HepG2 (cell line): ENCODE results near the gene ASXL3. TPM values are rescaled to one million over a fixed set of nuclear protein-coding genes. Genes with fewer than 3 reads are reported as not detected.

ENCODE experiments used
- ATAC-seq: fragments of 200-7000 bp; cut with Tn5 transposase; 3 replicates; pipeline ENCODE4 v1.9.1; 2020; ENCODE audit warnings: mild to moderate bottlenecking, moderate library complexity
- BruUV-seq: library from RNA; stranded (reverse); fragments of 400-500 nt; replicated peaks from 2 replicates; lab custom pipeline; 2021; lab: Mats Ljungman, UMichigan
- CTCF ChIA-PET: fragments of 300-600 bp; formaldehyde crosslinking; extraction: SDS; loops from one replicate; lab custom pipeline; 2021; ENCODE audit warnings: low total read pairs, inconsistent platforms, low intra/inter-chr PET ratio; lab: Yijun Ruan, JAX
- POLR2A ChIA-PET: fragments of 350-600 bp; sonication (Branson Sonifier 250); formaldehyde crosslinking; loops from one replicate; lab custom pipeline; 2020; ENCODE audit warnings: antibody characterized with exemption, inconsistent platforms; lab: Yijun Ruan, JAX
- DNase-seq: peaks from one replicate; pipeline ENCODE4 v3.0.0-alpha.2; 2015; ENCODE audit warnings: low spot score
- FAIRE-seq: peaks from 3 replicates; lab custom pipeline; 2011; peaks lifted over from hg19 to GRCh38; lab: Jason Lieb, UNC
- H2AFZ ChIP-seq: one replicate; pipeline ENCODE4 v1.6.1; 2011; ENCODE audit warnings: low read length, inconsistent platforms
- H3K27ac ChIP-seq: fragments of 300-600 bp; 3 replicates; pipeline ENCODE4 v1.8.0; 2011; ENCODE audit warnings: mixed run types, mild to moderate bottlenecking, mixed read lengths, low read length, inconsistent platforms; ENCODE audit not compliant: insufficient read depth; ENCODE audit errors: extremely low read length
- H3K27me3 ChIP-seq, 2 experiments: fragments of 200-600 bp in 1 of 2; 2 replicates in 1 of 2; 3 replicates in 1 of 2; pipeline versions ENCODE4 v1.6.0 to v1.8.0; 2011; ENCODE audit warnings: low read length in 2 of 2, mild to moderate bottlenecking in 2 of 2, moderate library complexity in 2 of 2, inconsistent platforms in 1 of 2; ENCODE audit not compliant: insufficient read depth in 2 of 2, control insufficient read depth in 1 of 2
- H3K36me3 ChIP-seq, 2 experiments: fragments of 200-600 bp in 1 of 2; replicated peaks in 1 of 2; 2 replicates in 1 of 2; 3 replicates in 1 of 2; pipeline versions ENCODE4 v1.5.1 to v1.8.0; 2011; ENCODE audit warnings: low read length in 2 of 2, inconsistent platforms in 1 of 2; ENCODE audit not compliant: insufficient read depth in 2 of 2, control insufficient read depth in 1 of 2
- H3K4me1 ChIP-seq: 2 replicates; pipeline ENCODE4 v1.5.1; 2012; ENCODE audit warnings: low read length, inconsistent platforms; ENCODE audit not compliant: insufficient read depth
- H3K4me2 ChIP-seq: 2 replicates; pipeline ENCODE4 v1.6.0; 2011; ENCODE audit warnings: low read depth, low read length, inconsistent platforms
- H3K4me3 ChIP-seq, 3 experiments: fragments of 200-600 bp in 1 of 3; sonication (generic), shearing (Covaris generic) in 1 of 3; replicated peaks in 1 of 3; 2 replicates each; pipeline ENCODE4 v1.5.1; 2011 to 2016; ENCODE audit warnings: low read length in 3 of 3, inconsistent platforms in 2 of 3, low read depth in 2 of 3, mild to moderate bottlenecking in 2 of 3, control low read depth in 1 of 3, mixed read lengths in 1 of 3; ENCODE audit not compliant: insufficient read depth in 1 of 3
- H3K79me2 ChIP-seq: one replicate; pipeline ENCODE4 v1.6.1; 2011; ENCODE audit warnings: low read length, inconsistent platforms; ENCODE audit not compliant: insufficient read depth
- H3K9ac ChIP-seq: 2 replicates; pipeline ENCODE4 v1.6.0; 2011; ENCODE audit warnings: mild to moderate bottlenecking, low read depth, low read length, inconsistent platforms; ENCODE audit not compliant: insufficient read depth
- H3K9me3 ChIP-seq: 2 replicates; pipeline ENCODE4 v1.5.1; 2012; ENCODE audit warnings: mild to moderate bottlenecking, low read length
- H4K20me1 ChIP-seq: 2 replicates; pipeline ENCODE4 v1.6.0; 2011; ENCODE audit warnings: inconsistent platforms, mild to moderate bottlenecking, low read length, moderate library complexity; ENCODE audit not compliant: insufficient read depth
- KDM4B ChIP-seq: sonication (generic); formaldehyde crosslinking; IDR thresholded peaks from 2 replicates; pipeline ENCODE4 v1.4.0; 2020; ENCODE audit warnings: missing genetic modification reagents
- SMARCE1 ChIP-seq: fragments of 450-650 bp; IDR thresholded peaks from 2 replicates; pipeline ENCODE4 v1.6.1; 2017; ENCODE audit warnings: borderline replicate concordance
- SRSF1 ChIP-seq: fragments of 200-400 bp; formaldehyde crosslinking; optimal IDR thresholded peaks from 2 replicates; pipeline ENCODE3; 2017; ENCODE audit warnings: mild to moderate bottlenecking, low read depth, low read length, moderate library complexity
- ZMYM2 ChIP-seq: sonication (generic); formaldehyde crosslinking; IDR thresholded peaks from 2 replicates; pipeline ENCODE4 v1.8.0; 2022; ENCODE audit warnings: mild to moderate bottlenecking, missing genetic modification reagents
- ZNF12 ChIP-seq: sonication (generic); formaldehyde crosslinking; IDR thresholded peaks from 2 replicates; pipeline ENCODE4 v1.5.0; 2020; ENCODE audit warnings: missing genetic modification reagents
- ZNF446 ChIP-seq: sonication (generic); formaldehyde crosslinking; IDR thresholded peaks from 2 replicates; pipeline ENCODE4 v1.5.0; 2020; ENCODE audit warnings: mild to moderate bottlenecking, missing genetic modification reagents
- ZNF549 ChIP-seq: sonication (generic); formaldehyde crosslinking; IDR thresholded peaks from 2 replicates; pipeline ENCODE4 v1.5.0; 2020; ENCODE audit warnings: missing genetic modification reagents
- WGBS: methylation state at CpG from one replicate; pipeline ENCODE4 v1.1.6; 2017; ENCODE audit warnings: low lambda C conversion rate; 5-methylcytosine and 5-hydroxymethylcytosine counted together
- in situ Hi-C: cut with HindIII; loops from 2 replicates; pipeline ENCODE4 v1.10.0; 2017; ENCODE audit warnings: low pct_unique_long_range_greater_than_20kb; ENCODE audit not compliant: extremely low pct_ligation_motif_present
- intact Hi-C: fragments of 100-400 bp; cut with micrococcal nuclease; formaldehyde crosslinking; loops from one replicate; pipeline ENCODE4 v1.10.0; 2022; ENCODE audit not compliant: unreplicated experiment
- polyA plus RNA-seq, 8 experiments: library from polyadenylated mRNA; depleted of rRNA in 3 of 8; stranded (reverse) in 7 of 8; unstranded in 1 of 8; fragments of >200 nt; fragmentation: Illumina TruSeq in 4 of 8; extraction: Trizol in 4 of 8; gene quantifications; 2 replicates each; pipeline versions ENCODE4 v1.2.1 to v1.2.3, GENCODE V29; 2011 to 2016; ENCODE audit warnings: low read depth in 4 of 8, missing spikeins in 1 of 8, mixed read lengths in 1 of 8; ENCODE audit not compliant: insufficient read depth in 1 of 8
- total RNA-seq, 5 experiments: library from RNA; depleted of rRNA; stranded (reverse); fragments of >200 nt; fragmentation: Illumina TruSeq; extraction: Trizol; gene quantifications; 2 replicates each; pipeline ENCODE4 v1.2.3, GENCODE V29; 2016; ENCODE audit warnings: low read depth in 1 of 5
- TF ChIP-seq, protein P1 (sequence below): sonication (generic); formaldehyde crosslinking; IDR thresholded peaks from 2 replicates; pipeline ENCODE4 v1.4.0; 2020; ENCODE audit warnings: missing genetic modification reagents
- TF ChIP-seq, protein P2 (sequence below): sonication (generic); formaldehyde crosslinking; IDR thresholded peaks from 2 replicates; pipeline ENCODE4 v1.8.0; 2022; ENCODE audit warnings: mild to moderate bottlenecking, missing genetic modification reagents
- TF ChIP-seq, protein P3 (sequence below), 2 experiments: fragments of 450-650 bp in 1 of 2; sonication (generic) in 1 of 2; formaldehyde crosslinking; IDR thresholded peaks; 2 replicates each; pipeline versions ENCODE4 v1.5.0 to v1.8.0; 2020 to 2022; ENCODE audit warnings: mild to moderate bottlenecking in 1 of 2, missing genetic modification reagents in 1 of 2
- TF ChIP-seq, protein P4 (sequence below): sonication (generic); formaldehyde crosslinking; IDR thresholded peaks from one replicate; pipeline ENCODE4 v1.5.1; 2020; ENCODE audit warnings: mild to moderate bottlenecking, missing genetic modification reagents; ENCODE audit errors: not compliant biosample characterization
- TF ChIP-seq, protein P5 (sequence below): sonication (generic); formaldehyde crosslinking; IDR thresholded peaks from 2 replicates; pipeline ENCODE4 v1.4.0; 2020; ENCODE audit warnings: missing genetic modification reagents

The ASXL3 gene
- total and polyA plus RNA-seq, 2 of the 13 experiments (the other 11 are each of a cell fraction or from before 2014, with no cell fraction given) = not detected

DNA sequence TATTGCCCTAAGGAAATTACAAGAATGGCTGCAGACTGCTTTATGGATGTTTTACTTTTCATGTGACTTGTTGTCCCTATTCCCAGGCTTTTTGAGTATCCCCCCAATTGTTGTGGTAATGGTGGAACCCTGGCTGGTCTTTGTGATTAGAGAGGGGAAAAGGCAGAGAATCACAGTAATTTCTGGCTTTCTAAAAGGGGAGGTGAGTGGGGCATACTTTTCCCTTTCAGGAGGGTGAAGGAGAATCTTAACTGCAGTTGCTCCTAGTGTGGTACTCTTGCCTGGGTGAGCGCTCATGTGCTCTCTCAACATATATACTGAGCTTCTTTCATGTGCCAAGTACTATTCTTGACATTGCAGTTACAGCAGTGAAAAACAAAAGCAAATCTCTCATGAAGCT lies 69.3 kb downstream of the ASXL3 start:
- Histone ChIP-seq H3K4me1 (no peaks in the 10 kb centered on the region), H3K36me3 (no peaks in the 10 kb centered on the region), H3K4me3 (no peak overlapping the region), H3K27ac (no peak overlapping the region), H2AFZ (no peak overlapping the region), H4K20me1 (no peaks in the 10 kb centered on the region), H3K79me2 (no peaks in the 10 kb centered on the region), H3K27me3 (no peaks in the 10 kb centered on the region), H3K9me3 (no peaks in the 10 kb centered on the region), H3K4me2 (no peak overlapping the region), H3K9ac (no peak overlapping the region)
- no TSS peak for BruUV-seq
- FAIRE-seq (no peak), ATAC-seq (no peak), DNase-seq (no peak)
- WGBS = 0% methylated on average over 1 of the region's 1 CpG
- ChIA-PET CTCF (no interaction called here), POLR2A (no interaction called here)
- intact Hi-C loops = no loop called here
- in situ Hi-C loops = no loop called here
- TF ChIP-seq ZNF446 (CRISPR knock-in tag) (no peak), ZNF12 (CRISPR knock-in tag) (no peak), SRSF1 (no peak), KDM4B (CRISPR knock-in tag) (no peak), ZNF549 (CRISPR knock-in tag) (no peak), ZMYM2 (CRISPR knock-in tag) (no peak), SMARCE1 (no peak)
- TF ChIP-seq, protein P1, sequence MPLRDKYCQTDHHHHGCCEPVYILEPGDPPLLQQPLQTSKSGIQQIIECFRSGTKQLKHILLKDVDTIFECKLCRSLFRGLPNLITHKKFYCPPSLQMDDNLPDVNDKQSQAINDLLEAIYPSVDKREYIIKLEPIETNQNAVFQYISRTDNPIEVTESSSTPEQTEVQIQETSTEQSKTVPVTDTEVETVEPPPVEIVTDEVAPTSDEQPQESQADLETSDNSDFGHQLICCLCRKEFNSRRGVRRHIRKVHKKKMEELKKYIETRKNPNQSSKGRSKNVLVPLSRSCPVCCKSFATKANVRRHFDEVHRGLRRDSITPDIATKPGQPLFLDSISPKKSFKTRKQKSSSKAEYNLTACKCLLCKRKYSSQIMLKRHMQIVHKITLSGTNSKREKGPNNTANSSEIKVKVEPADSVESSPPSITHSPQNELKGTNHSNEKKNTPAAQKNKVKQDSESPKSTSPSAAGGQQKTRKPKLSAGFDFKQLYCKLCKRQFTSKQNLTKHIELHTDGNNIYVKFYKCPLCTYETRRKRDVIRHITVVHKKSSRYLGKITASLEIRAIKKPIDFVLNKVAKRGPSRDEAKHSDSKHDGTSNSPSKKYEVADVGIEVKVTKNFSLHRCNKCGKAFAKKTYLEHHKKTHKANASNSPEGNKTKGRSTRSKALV (CRISPR knock-in tag) = no peak
- TF ChIP-seq, protein P2, sequence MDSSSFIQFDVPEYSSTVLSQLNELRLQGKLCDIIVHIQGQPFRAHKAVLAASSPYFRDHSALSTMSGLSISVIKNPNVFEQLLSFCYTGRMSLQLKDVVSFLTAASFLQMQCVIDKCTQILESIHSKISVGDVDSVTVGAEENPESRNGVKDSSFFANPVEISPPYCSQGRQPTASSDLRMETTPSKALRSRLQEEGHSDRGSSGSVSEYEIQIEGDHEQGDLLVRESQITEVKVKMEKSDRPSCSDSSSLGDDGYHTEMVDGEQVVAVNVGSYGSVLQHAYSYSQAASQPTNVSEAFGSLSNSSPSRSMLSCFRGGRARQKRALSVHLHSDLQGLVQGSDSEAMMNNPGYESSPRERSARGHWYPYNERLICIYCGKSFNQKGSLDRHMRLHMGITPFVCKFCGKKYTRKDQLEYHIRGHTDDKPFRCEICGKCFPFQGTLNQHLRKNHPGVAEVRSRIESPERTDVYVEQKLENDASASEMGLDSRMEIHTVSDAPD = no peak
- TF ChIP-seq, protein P3, sequence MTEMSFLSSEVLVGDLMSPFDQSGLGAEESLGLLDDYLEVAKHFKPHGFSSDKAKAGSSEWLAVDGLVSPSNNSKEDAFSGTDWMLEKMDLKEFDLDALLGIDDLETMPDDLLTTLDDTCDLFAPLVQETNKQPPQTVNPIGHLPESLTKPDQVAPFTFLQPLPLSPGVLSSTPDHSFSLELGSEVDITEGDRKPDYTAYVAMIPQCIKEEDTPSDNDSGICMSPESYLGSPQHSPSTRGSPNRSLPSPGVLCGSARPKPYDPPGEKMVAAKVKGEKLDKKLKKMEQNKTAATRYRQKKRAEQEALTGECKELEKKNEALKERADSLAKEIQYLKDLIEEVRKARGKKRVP (CRISPR knock-in tag; IDR thresholded peaks at IDR 0.05) = no peak
- TF ChIP-seq, protein P4, sequence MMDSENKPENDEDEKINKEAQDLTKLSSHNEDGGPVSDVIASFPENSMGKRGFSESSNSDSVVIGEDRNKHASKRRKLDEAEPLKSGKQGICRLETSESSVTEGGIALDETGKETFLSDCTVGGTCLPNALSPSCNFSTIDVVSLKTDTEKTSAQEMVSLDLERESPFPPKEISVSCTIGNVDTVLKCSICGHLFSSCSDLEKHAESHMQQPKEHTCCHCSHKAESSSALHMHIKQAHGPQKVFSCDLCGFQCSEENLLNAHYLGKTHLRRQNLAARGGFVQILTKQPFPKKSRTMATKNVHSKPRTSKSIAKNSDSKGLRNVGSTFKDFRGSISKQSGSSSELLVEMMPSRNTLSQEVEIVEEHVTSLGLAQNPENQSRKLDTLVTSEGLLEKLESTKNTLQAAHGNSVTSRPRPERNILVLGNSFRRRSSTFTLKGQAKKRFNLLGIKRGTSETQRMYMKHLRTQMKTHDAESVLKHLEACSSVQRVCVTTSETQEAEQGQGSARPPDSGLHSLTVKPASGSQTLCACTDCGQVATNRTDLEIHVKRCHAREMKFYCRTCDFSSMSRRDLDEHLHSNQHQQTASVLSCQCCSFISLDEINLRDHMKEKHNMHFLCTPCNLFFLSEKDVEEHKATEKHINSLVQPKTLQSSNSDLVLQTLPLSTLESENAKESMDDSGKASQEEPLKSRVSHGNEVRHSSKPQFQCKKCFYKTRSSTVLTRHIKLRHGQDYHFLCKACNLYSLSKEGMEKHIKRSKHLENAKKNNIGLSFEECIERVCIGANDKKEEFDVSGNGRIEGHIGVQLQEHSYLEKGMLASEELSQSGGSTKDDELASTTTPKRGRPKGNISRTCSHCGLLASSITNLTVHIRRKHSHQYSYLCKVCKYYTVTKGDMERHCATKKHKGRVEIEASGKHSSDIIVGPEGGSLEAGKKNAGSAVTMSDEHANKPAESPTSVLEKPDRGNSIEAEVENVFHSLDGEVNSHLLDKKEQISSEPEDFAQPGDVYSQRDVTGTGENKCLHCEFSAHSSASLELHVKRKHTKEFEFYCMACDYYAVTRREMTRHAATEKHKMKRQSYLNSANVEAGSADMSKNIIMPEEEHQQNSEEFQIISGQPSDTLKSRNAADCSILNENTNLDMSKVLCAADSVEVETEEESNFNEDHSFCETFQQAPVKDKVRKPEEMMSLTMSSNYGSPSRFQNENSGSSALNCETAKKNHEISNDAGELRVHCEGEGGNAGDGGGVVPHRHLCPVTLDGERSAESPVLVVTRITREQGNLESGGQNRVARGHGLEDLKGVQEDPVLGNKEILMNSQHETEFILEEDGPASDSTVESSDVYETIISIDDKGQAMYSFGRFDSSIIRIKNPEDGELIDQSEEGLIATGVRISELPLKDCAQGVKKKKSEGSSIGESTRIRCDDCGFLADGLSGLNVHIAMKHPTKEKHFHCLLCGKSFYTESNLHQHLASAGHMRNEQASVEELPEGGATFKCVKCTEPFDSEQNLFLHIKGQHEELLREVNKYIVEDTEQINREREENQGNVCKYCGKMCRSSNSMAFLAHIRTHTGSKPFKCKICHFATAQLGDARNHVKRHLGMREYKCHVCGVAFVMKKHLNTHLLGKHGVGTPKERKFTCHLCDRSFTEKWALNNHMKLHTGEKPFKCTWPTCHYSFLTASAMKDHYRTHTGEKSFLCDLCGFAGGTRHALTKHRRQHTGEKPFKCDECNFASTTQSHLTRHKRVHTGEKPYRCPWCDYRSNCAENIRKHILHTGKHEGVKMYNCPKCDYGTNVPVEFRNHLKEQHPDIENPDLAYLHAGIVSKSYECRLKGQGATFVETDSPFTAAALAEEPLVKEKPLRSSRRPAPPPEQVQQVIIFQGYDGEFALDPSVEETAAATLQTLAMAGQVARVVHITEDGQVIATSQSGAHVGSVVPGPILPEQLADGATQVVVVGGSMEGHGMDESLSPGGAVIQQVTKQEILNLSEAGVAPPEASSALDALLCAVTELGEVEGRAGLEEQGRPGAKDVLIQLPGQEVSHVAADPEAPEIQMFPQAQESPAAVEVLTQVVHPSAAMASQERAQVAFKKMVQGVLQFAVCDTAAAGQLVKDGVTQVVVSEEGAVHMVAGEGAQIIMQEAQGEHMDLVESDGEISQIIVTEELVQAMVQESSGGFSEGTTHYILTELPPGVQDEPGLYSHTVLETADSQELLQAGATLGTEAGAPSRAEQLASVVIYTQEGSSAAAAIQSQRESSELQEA (CRISPR knock-in tag) = no peak
- TF ChIP-seq, protein P5, sequence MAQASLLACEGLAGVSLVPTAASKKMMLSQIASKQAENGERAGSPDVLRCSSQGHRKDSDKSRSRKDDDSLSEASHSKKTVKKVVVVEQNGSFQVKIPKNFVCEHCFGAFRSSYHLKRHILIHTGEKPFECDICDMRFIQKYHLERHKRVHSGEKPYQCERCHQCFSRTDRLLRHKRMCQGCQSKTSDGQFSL (CRISPR knock-in tag) = no peak
